HCT116 (cell line): Measurements from ENCODE around the gene NEK3. TPM values are rescaled to one million over a fixed set of nuclear protein-coding genes. Genes with fewer than 3 reads are reported as not detected.

Source experiments
- ATAC-seq: fragments of 200-7000 bp; cut with Tn5 transposase; 2 replicates; pipeline ENCODE4 v1.9.1; 2020; ENCODE audit warnings: mild to moderate bottlenecking, moderate library complexity
- BruUV-seq: library from RNA; stranded (reverse); fragments of 400-500 nt; replicated peaks from 2 replicates; lab custom pipeline; 2021; lab: Mats Ljungman, UMichigan
- CTCF ChIA-PET: fragments of 300-600 bp; sonication (Branson Sonifier 250); formaldehyde crosslinking; loops from one replicate; lab custom pipeline; 2021; ENCODE audit warnings: antibody characterized with exemption; lab: Charles Lee
- POLR2A ChIA-PET: fragments of 300-600, 350-600 bp; sonication (Branson Sonifier 250); formaldehyde crosslinking; loops from one replicate; lab custom pipeline; 2021; ENCODE audit warnings: antibody characterized with exemption; lab: Charles Lee
- RAD21 ChIA-PET, 2 experiments: fragments of 300-600 bp; sonication (Branson Sonifier 250); formaldehyde crosslinking; loops; one replicate each; lab custom pipeline; 2023; ENCODE audit warnings: low total read pairs in 2 of 2; ENCODE audit not compliant: uncharacterized antibody in 2 of 2, unreplicated experiment in 2 of 2, low non-redundant PET in 1 of 2; lab: Charles Lee
- DNase-seq: peaks from one replicate; pipeline ENCODE4 v3.0.0-alpha.2; 2010; ENCODE audit warnings: low read depth, low spot score
- H2AFZ ChIP-seq: fragments of 200-600 bp; shearing (Covaris generic), sonication (generic); 2 replicates; pipeline ENCODE4 v1.6.1; 2017; ENCODE audit warnings: low read depth, mixed run types, mixed read lengths, antibody characterized with exemption, low read length; ENCODE audit not compliant: poor library complexity, severe bottlenecking
- H3K27ac ChIP-seq: 2 replicates; pipeline ENCODE4 v1.5.1; 2012; ENCODE audit warnings: low read depth, low read length
- H3K27me3 ChIP-seq: fragments of 200-600 bp; sonication (generic); 2 replicates; pipeline ENCODE4 v1.6.1; 2016; ENCODE audit warnings: mixed run types, low read length, mixed read lengths; ENCODE audit not compliant: insufficient read depth
- H3K36me3 ChIP-seq, 2 experiments: fragments of 200-500 bp in 1 of 2; fragments of 200-600 bp in 1 of 2; sonication (Bioruptor generic) in 1 of 2; sonication (generic) in 1 of 2; 2 replicates each; pipeline versions ENCODE4 v1.5.1 to v1.6.1; 2014 to 2016; ENCODE audit warnings: low read length in 2 of 2, inconsistent platforms in 1 of 2, mixed read lengths in 1 of 2, mixed run types in 1 of 2; ENCODE audit not compliant: insufficient read depth in 2 of 2, control insufficient read depth in 1 of 2
- H3K4me1 ChIP-seq, 2 experiments: fragments of 200-600 bp in 1 of 2; sonication (generic) in 1 of 2; 2 replicates each; pipeline versions ENCODE4 v1.5.1 to v1.6.1; 2012 to 2017; ENCODE audit warnings: low read length in 2 of 2, inconsistent platforms in 1 of 2, mild to moderate bottlenecking in 1 of 2, mixed read lengths in 1 of 2, mixed run types in 1 of 2, moderate library complexity in 1 of 2; ENCODE audit not compliant: insufficient read depth in 2 of 2, control insufficient read depth in 1 of 2
- H3K4me2 ChIP-seq: fragments of 200-600 bp; sonication (generic); 2 replicates; pipeline ENCODE4 v1.6.1; 2017; ENCODE audit warnings: mixed run types, low read length, mixed read lengths
- H3K4me3 ChIP-seq, 2 experiments: fragments of 200-600 bp in 1 of 2; sonication (generic) in 1 of 2; replicated peaks in 1 of 2; 2 replicates each; pipeline ENCODE4 v1.5.1; 2011 to 2016; ENCODE audit warnings: low read length in 2 of 2, control low read depth in 1 of 2, low read depth in 1 of 2, mild to moderate bottlenecking in 1 of 2, mixed read lengths in 1 of 2, mixed run types in 1 of 2
- H3K79me2 ChIP-seq: fragments of 200-600 bp; sonication (generic); 2 replicates; pipeline ENCODE4 v1.6.1; 2017; ENCODE audit warnings: mild to moderate bottlenecking, mixed run types, low read length, moderate library complexity, mixed read lengths; ENCODE audit not compliant: insufficient read depth
- H3K9ac ChIP-seq: fragments of 200-600 bp; sonication (generic); 2 replicates; pipeline ENCODE4 v1.6.1; 2016; ENCODE audit warnings: low read length, mixed read lengths
- H3K9me2 ChIP-seq: fragments of 200-600 bp; sonication (generic), shearing (Covaris generic); 2 replicates; pipeline ENCODE4 v1.6.1; 2017; ENCODE audit warnings: mixed run types, mild to moderate bottlenecking, moderate library complexity; ENCODE audit not compliant: insufficient read depth
- H3K9me3 ChIP-seq, 2 experiments: fragments of 200-500 bp in 1 of 2; fragments of 200-600 bp in 1 of 2; sonication (Bioruptor generic) in 1 of 2; sonication (generic) in 1 of 2; 2 replicates each; pipeline ENCODE4 v1.6.1; 2014 to 2017; ENCODE audit warnings: low read length in 2 of 2, mixed read lengths in 2 of 2, inconsistent platforms in 1 of 2, low read depth in 1 of 2, mild to moderate bottlenecking in 1 of 2, mixed run types in 1 of 2, moderate library complexity in 1 of 2; ENCODE audit not compliant: control insufficient read depth in 1 of 2, insufficient read depth in 1 of 2
- H4K20me1 ChIP-seq: fragments of 200-600 bp; sonication (generic), shearing (Covaris generic); 2 replicates; pipeline ENCODE4 v1.6.1; 2017; ENCODE audit warnings: mixed run types, mild to moderate bottlenecking, moderate library complexity; ENCODE audit not compliant: insufficient read depth
- CBX3 ChIP-seq: IDR thresholded peaks from 2 replicates; pipeline ENCODE4 v1.6.1; 2012; ENCODE audit warnings: low read depth
- ELF1 ChIP-seq: IDR thresholded peaks from 2 replicates; pipeline ENCODE4 v1.6.1; 2012; ENCODE audit warnings: low read depth, borderline replicate concordance
- FOSL1 ChIP-seq: IDR thresholded peaks from 2 replicates; pipeline ENCODE4 v1.6.1; 2012; ENCODE audit warnings: low read depth
- POLR2AphosphoS5 ChIP-seq: IDR thresholded peaks from 2 replicates; pipeline ENCODE4 v1.6.1; 2011; ENCODE audit warnings: mild to moderate bottlenecking, low read depth, low read length, moderate library complexity
- RAD21 ChIP-seq: IDR thresholded peaks from 2 replicates; pipeline ENCODE4 v1.6.1; 2012; ENCODE audit warnings: low read depth, mild to moderate bottlenecking
- SIN3A ChIP-seq: IDR thresholded peaks from 2 replicates; pipeline ENCODE4 v1.6.1; 2012; ENCODE audit warnings: low read depth
- SP1 ChIP-seq: IDR thresholded peaks from 2 replicates; pipeline ENCODE4 v1.6.1; 2012; ENCODE audit warnings: low read depth
- YY1 ChIP-seq: IDR thresholded peaks from 2 replicates; pipeline ENCODE4 v1.6.1; 2011; ENCODE audit warnings: low read length, low read depth, moderate library complexity, mild to moderate bottlenecking; ENCODE audit not compliant: insufficient replicate concordance; ENCODE audit errors: extremely low read depth
- ZFX ChIP-seq: fragments of 450-650 bp; IDR thresholded peaks from 2 replicates; pipeline ENCODE4 v1.6.1; 2017
- ZNF274 ChIP-seq: fragments of 200-500 bp; sonication (Bioruptor generic); IDR thresholded peaks from 2 replicates; pipeline ENCODE4 v1.6.1; 2014; ENCODE audit warnings: mild to moderate bottlenecking, low read depth, low read length, inconsistent platforms
- intact Hi-C: fragments of 100-400 bp; cut with micrococcal nuclease; formaldehyde crosslinking; loops from 2 replicates; pipeline ENCODE4 v1.10.0; 2022
- total RNA-seq: library from RNA; stranded (reverse); gene quantifications from one replicate; pipeline ENCODE4 v1.2.1, GENCODE V29; 2021; ENCODE audit not compliant: unreplicated experiment
- TF ChIP-seq, protein P1 (sequence below): IDR thresholded peaks from 2 replicates; pipeline ENCODE4 v1.6.1; 2012
- TF ChIP-seq, protein P2 (sequence below): IDR thresholded peaks from 2 replicates; pipeline ENCODE4 v1.6.1; 2012
- TF ChIP-seq, protein P3 (sequence below): IDR thresholded peaks from 2 replicates; pipeline ENCODE4 v1.6.1; 2012; ENCODE audit warnings: low read depth
- TF ChIP-seq, protein P4 (sequence below), 3 experiments: fragments of 200-600 bp in 1 of 3; sonication (generic) in 1 of 3; IDR thresholded peaks in 2 of 3; conservative IDR thresholded peaks in 1 of 3; 2 replicates each; pipeline ENCODE4 v1.5.1; 2012 to 2017; ENCODE audit warnings: low read depth in 2 of 3, low read length in 2 of 3, antibody characterized with exemption in 1 of 3, borderline replicate concordance in 1 of 3, control low read depth in 1 of 3, mild to moderate bottlenecking in 1 of 3, mixed read lengths in 1 of 3, mixed run types in 1 of 3, moderate library complexity in 1 of 3; ENCODE audit not compliant: insufficient read depth in 1 of 3

NEK3 gene
- total RNA-seq, 1 experiment from 2014 or later: 15.7 TPM

DNA sequence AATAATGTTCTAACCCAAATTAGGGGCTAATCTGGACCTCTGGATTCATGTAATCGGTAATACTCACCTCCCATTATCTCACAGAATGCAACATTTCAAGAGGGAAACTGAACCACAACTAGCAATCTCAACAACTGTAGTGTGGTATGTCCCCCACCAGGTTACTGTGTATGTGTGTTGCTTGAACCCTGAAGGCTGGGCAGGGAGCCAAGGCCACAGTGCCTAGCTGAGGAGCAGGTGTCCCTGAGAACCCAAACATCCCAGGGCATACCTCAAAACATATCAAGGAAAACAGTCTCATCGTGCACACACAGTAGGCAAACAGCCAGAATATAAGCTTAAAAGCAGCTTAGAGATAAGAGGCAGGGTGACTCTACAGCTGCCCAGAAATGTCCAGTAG is 20.5 kb upstream of the NEK3 start:
- Histone ChIP-seq H3K27me3 (no peaks in the 10 kb centered on the region), H3K9me3 (no peaks in the 10 kb centered on the region), H2AFZ (no peak overlapping the region), H3K36me3 (peaks cover 0 to 17% of the 10 kb centered on the region in 2 experiments; a peak in 2 of 4 replicates), H4K20me1 (no peaks in the 10 kb centered on the region), H3K9ac (no peak overlapping the region), H3K27ac (no peak overlapping the region), H3K79me2 (no peaks in the 10 kb centered on the region), H3K9me2 (no peaks in the 10 kb centered on the region), H3K4me2 (no peak overlapping the region), H3K4me3 (no peak overlapping the region), H3K4me1 (no peaks in the 10 kb centered on the region)
- intact Hi-C loops: no loop called here
- BruUV-seq: no TSS peak
- ChIA-PET POLR2A (no interaction called here), CTCF (no interaction called here), RAD21 (no interaction called here)
- no peak for DNase-seq
- ATAC-seq: no peak
- no peak for TF ChIP-seq ELF1
- TF ChIP-seq POLR2AphosphoS5: no peak
- TF ChIP-seq, protein P1, sequence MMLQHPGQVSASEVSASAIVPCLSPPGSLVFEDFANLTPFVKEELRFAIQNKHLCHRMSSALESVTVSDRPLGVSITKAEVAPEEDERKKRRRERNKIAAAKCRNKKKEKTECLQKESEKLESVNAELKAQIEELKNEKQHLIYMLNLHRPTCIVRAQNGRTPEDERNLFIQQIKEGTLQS: no peak
- TF ChIP-seq ZNF274: no peak
- no peak for TF ChIP-seq YY1
- TF ChIP-seq SP1: no peak
- no peak for TF ChIP-seq ZFX
- TF ChIP-seq FOSL1: no peak
- no peak for TF ChIP-seq SIN3A
- TF ChIP-seq RAD21: no peak
- TF ChIP-seq, protein P2, sequence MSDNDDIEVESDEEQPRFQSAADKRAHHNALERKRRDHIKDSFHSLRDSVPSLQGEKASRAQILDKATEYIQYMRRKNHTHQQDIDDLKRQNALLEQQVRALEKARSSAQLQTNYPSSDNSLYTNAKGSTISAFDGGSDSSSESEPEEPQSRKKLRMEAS: no peak
- no peak for TF ChIP-seq CBX3

DNA sequence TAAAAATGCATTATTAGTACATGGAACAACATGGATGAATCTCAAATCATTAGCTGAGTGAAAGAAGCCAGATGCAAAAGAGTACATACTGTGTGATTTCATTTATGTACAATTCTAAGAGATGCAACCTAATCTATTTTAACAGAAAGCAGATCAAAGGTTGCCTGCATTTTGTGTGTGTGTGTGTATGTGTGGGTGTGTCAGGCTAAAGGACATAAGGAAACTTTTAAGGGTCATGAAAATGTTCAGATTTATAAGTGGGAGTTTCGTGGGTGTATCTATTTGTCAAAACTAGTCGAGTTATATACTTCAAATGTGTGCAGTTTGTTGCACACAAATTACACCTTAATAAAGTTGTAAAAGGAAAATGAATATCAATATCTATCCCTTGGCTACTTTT is 17.9 kb upstream of the NEK3 start:
- no peaks in the 10 kb centered on the region for H3K79me2 ChIP-seq
- H3K4me2 ChIP-seq: no peak overlapping the region
- no peaks in the 10 kb centered on the region for H3K4me1 ChIP-seq
- ATAC-seq: no peak
- H3K9me3 ChIP-seq: no peaks in the 10 kb centered on the region
- H4K20me1 ChIP-seq: no peaks in the 10 kb centered on the region
- intact Hi-C loops: no loop called here
- no peak for DNase-seq
- H3K36me3 ChIP-seq: peaks cover 0 to 15% of the 10 kb centered on the region in 2 experiments; a peak in 2 of 4 replicates
- H3K9ac ChIP-seq: no peak overlapping the region
- RAD21 ChIA-PET: no interaction called here
- H2AFZ ChIP-seq: no peak overlapping the region
- CTCF ChIA-PET: no interaction called here
- no TSS peak for BruUV-seq
- POLR2A ChIA-PET: no interaction called here
- no peaks in the 10 kb centered on the region for H3K9me2 ChIP-seq
- H3K27me3 ChIP-seq: no peaks in the 10 kb centered on the region
- H3K27ac ChIP-seq: no peak overlapping the region
- H3K4me3 ChIP-seq: no peak overlapping the region
- TF ChIP-seq SP1 (no peak), FOSL1 (no peak), YY1 (no peak), ZNF274 (no peak)
- TF ChIP-seq, protein P3, sequence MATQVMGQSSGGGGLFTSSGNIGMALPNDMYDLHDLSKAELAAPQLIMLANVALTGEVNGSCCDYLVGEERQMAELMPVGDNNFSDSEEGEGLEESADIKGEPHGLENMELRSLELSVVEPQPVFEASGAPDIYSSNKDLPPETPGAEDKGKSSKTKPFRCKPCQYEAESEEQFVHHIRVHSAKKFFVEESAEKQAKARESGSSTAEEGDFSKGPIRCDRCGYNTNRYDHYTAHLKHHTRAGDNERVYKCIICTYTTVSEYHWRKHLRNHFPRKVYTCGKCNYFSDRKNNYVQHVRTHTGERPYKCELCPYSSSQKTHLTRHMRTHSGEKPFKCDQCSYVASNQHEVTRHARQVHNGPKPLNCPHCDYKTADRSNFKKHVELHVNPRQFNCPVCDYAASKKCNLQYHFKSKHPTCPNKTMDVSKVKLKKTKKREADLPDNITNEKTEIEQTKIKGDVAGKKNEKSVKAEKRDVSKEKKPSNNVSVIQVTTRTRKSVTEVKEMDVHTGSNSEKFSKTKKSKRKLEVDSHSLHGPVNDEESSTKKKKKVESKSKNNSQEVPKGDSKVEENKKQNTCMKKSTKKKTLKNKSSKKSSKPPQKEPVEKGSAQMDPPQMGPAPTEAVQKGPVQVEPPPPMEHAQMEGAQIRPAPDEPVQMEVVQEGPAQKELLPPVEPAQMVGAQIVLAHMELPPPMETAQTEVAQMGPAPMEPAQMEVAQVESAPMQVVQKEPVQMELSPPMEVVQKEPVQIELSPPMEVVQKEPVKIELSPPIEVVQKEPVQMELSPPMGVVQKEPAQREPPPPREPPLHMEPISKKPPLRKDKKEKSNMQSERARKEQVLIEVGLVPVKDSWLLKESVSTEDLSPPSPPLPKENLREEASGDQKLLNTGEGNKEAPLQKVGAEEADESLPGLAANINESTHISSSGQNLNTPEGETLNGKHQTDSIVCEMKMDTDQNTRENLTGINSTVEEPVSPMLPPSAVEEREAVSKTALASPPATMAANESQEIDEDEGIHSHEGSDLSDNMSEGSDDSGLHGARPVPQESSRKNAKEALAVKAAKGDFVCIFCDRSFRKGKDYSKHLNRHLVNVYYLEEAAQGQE: no peak
- TF ChIP-seq, protein P4, sequence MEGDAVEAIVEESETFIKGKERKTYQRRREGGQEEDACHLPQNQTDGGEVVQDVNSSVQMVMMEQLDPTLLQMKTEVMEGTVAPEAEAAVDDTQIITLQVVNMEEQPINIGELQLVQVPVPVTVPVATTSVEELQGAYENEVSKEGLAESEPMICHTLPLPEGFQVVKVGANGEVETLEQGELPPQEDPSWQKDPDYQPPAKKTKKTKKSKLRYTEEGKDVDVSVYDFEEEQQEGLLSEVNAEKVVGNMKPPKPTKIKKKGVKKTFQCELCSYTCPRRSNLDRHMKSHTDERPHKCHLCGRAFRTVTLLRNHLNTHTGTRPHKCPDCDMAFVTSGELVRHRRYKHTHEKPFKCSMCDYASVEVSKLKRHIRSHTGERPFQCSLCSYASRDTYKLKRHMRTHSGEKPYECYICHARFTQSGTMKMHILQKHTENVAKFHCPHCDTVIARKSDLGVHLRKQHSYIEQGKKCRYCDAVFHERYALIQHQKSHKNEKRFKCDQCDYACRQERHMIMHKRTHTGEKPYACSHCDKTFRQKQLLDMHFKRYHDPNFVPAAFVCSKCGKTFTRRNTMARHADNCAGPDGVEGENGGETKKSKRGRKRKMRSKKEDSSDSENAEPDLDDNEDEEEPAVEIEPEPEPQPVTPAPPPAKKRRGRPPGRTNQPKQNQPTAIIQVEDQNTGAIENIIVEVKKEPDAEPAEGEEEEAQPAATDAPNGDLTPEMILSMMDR (IDR thresholded peaks at IDR 0.05 in 2 of 3, conservative IDR thresholded peaks at IDR 0.05 in 1 of 3; ENCODE audit: borderline replicate concordance in 1 of 3, insufficient read depth in 1 of 3, low read depth in 2 of 3, low read length in 2 of 3): no peak
- TF ChIP-seq, protein P2: no peak
- TF ChIP-seq, protein P1: no peak
